Activated CD4-positive, alpha-beta T cell treated with anti-CD3 and anti-CD28 coated beads, Interleukin-2, amount 50 U/mL, for 4 hours (primary cell): Measurements from ENCODE around the gene CD1B.
"Not testable (repeated sequence)": the region's sequence is repeated elsewhere in the genome, so short reads cannot be mapped to it uniquely, and the experiment has no call there.

Source experiments
- DNase-seq, 2 experiments: peaks; one replicate each; pipeline ENCODE4 v3.0.0-alpha.2; 2020

The CD1B gene

DNA sequence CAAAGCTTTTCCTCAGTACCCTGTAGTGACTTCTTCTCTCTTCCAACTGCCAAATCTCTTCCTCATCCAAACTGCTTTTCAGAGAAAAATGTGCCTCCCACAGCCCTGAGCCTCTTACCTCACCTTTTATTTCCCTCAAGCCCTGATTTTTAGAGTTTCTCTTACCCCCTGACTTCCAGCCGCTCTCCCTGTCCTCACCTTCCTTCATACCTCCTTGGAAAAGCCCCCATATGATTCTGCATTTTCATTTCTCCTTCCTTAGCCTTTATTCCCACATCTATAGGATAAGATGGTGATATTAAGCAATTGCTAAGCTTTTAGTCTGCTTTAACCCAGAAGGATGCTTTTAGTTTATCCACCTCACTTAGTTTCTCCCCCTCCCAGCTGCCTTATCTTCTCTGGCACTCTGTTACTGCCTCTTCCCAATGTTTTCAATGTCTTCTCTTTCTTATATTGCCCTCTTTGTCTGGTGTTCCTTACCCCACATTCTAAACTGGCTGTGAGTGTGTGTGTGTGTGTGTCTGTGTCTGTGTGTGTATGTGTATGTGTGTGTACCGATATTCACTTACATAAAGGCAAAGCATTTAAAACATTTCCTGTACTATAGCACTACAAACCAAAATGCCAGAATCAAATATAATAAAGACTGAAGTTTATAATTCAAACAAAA, at the start of gene CD1B:
CD1B (minus strand) TSS at position 51 of the 670 bp plus-strand sequence. CDS start 108 bp downstream, outside the sequence.
- DNase-seq, result no peak

DNA sequence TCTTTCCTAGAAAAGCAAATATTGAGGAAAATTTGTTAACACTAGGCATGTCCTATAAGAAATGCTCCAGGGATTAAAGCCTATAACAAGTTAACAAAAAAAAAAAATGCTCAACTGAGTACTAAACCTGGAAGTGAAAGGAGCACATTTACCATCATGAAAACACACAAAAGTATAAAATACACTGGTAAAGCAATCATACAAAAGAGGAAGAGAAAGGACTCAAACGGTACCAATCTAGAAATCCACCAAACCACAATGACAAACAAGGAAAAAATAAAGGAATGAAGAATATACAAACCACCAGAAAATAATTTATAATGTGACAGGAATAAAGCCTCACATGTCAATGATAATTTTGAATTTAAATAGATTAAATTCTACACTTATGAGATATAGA, 43.5 kb upstream of the CD1B start:
- DNase-seq, result no peak

DNA sequence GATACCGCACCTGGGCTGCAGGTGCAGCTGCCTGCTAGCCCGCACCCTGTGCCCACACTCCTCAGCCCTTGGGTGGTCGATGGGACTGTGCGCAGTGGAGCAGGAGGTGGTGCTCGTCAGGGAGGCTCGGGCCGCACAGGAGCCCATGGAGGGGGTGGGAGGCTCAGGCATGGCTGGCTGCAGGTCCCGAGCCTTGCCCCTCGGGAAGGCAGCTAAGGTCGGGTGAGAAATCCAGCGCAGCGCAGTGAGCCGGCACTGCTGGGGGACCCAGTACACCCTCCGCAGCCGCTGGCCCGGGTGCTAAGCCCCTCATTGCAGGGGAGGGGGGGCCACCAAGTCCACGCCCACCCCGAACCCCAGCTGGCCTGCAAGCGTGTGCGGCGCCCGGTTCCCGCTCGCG, 42.8 kb upstream of the CD1B start:
- DNase-seq, result not testable (repeated sequence)

DNA sequence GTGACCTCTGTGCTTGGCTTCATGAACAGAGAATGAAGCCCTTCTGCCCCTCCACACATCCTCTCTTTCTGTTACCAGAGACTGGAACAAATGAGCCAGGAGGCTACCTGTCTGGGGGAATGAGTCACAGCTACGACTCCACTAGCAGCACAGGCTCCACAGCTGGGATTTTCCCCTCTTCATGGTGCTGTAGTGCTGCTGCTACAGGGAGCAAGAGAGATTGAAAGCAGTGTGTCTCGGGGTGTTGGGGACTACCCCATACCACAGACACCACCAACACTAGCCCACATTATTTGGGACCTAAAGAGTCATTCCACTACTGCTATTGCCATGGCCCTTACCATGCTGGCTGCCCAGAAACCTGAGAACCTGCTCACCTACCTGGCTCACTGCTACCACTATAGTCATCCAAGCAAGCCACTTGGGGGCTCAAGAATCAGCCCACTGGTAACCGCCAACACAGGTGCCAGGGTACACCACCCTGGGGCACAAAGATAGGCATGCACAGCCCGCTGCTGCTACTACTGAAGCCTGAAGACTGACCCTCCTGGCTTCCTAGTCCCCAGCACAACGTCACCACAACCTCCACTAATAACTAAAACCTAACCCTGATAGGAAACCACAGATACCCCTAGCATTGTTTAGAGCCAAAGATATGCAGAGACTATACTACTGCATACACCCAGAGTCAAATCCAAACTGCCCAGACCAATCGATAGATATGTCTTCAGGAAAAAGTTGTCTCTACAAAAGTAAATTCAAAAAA, 40.0 kb upstream of the CD1B start:
- no peak for DNase-seq

DNA sequence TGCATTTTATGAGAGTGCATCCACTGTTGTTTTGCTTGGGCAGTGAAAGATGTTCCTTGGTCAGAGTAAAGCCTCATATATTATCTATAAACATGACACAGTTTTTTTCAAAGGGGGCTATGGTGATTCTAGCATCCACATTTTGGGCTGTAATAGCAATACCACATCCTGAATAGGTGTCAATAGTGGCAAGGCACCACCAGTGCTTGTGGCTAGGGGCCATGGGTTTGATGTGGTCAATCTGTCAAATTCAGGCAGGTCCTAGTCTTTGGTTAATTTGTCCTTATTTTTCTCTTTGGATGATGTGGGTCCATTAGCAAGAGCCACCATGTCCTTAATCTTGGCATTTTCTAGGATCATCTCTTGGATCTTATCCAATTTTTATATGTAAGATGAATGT, 35.5 kb upstream of the CD1B start:
- no peak for DNase-seq

DNA sequence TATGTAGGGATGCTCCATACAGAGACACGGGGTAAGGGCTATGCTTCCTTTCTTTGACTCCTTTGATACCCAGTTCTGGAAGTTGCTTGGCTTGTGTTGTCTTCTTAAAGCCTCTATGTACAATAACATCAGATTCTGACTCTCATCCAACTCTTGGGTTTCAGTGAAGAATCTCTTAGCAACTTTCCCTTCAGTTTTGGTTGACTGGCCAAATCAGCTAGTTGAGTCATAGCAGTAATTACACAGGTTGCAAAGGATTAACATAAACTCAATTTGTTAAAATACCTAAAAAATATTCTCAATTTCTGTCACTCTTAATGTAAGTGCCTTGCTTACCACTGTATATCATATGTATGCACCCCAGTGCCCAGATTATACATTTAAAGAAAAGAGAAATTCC, 31.6 kb upstream of the CD1B start:
- no peak for DNase-seq

DNA sequence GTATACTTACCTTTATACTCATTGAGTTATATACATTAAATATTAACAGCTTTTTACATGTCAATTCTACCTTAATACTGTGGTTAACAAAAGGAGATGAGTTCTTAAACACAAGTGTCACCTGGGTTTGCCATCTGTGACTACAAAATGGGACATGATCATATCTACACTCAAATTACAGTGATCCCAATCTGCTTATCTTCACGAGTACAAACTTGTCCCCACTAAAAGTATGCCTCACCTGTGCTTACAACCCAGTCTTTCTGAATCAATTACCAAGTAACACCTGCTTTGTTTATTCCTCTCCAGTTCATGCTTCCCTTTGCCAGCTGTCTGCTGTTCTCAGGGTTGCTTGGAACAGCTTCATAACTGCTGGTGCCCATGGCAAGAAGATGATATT, 31.2 kb upstream of the CD1B start:
- DNase-seq, result no peak

DNA sequence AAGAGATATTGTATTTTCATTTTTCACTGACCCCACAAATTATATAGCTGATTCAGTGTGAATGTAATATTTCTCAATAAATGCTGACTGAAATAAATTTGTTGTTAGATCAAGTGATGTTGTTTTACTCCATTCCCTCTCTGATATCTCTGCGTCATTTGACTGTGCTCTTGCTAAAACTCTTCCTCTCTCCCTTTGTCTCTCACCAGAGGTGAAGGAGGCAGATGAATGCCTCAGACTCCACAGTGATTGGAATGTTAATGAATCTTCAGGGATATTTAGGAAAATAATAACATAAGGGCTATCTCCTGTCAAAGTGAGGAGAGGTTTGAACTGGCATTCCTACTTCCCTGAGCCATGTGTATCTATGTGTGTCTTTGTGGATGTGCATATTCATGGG, 26.1 kb upstream of the CD1B start:
- no peak for DNase-seq

DNA sequence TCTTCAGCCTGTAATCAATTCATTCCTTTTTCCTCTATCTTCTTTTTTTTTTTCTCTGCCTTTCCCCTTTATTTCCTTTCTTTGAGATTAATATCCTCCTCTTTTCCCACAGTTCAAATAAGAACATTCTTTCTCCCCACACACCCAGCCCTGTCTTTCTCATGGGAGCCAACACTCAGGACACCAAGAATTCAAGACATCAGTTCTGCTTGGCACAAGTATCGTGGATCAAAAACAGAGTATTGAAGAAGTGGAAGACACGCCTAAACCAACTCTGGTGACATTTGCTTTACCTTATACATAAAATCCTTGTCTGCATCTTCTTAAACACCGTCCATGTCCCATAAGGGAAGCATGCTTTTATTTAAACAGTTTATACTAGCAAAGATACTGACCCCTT, 25.3 kb upstream of the CD1B start:
- DNase-seq, result no peak

DNA sequence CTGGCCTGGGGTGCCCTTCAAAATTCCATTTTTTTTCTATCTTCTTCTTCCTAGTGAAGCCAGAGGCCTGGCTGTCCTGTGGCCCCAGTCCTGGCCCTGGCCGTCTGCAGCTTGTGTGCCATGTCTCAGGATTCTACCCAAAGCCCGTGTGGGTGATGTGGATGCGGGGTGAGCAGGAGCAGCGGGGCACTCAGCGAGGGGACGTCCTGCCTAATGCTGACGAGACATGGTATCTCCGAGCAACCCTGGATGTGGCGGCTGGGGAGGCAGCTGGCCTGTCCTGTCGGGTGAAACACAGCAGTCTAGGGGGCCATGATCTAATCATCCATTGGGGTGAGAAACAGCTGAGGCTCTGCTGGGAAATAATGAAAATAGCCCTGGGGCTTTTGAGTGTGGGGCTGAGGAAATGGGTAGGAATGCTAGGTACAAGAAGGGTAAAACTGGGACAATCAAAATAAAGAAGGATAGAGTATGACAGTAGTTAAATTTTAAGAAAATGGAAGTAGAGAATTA, 24.5 kb upstream of the CD1B start:
- no peak for DNase-seq

DNA sequence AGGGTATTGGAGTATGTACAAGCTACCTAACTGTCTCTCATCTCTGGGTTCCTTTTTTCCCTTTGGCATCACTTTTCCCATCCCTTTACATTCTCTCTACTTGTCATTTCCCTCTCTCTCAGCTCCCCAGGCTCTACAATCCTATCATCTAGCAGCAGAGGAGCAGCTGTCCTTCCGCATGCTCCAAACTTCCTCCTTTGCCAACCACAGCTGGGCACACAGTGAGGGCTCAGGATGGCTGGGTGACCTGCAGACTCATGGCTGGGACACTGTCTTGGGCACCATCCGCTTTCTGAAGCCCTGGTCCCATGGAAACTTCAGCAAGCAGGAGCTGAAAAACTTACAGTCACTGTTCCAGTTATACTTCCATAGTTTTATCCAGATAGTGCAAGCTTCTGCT, 22.9 kb upstream of the CD1B start:
- DNase-seq, result no peak

DNA sequence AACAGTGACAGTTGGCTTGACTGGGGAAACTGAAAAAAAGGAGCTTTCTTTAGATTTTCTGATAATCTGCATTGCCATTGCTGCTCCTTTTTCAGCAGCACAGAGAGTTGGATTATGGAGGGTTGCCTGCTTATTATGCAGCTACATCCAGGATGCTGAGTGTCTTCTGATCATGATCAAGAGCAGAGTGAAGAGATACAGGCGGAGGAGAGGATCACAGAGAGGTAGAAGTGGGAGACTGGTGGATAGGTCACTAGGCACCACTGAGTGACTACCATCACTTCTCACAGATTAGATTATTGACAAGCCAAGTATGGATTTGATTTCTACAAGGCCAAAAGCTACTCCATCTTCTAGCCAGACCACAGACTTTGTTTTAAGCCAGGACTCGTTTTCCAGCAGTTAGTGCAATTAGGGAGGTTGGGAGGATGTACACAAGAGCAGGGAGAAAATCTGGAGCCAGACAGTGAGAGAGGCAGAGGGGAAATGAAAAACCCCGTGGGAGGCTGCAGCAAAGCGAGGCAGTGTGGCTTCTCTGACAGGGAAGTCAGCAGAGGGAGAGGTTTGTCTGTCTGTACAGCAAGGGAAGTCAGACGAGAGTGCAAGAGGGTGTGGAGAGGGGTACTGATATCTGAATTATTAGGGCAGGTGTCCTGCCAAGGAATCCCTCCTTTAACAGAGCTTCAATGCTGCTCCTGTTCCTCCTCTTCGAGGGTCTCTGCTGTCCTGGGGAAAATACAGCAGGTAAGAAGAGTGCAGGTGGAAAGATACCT, 22.2 kb upstream of the CD1B start, which contains the start of gene CD1E:
CD1E (plus strand) TSS at position 592 of the 773 bp plus-strand sequence; CDS start at position 687, 95 bp downstream.
- no peak for DNase-seq

DNA sequence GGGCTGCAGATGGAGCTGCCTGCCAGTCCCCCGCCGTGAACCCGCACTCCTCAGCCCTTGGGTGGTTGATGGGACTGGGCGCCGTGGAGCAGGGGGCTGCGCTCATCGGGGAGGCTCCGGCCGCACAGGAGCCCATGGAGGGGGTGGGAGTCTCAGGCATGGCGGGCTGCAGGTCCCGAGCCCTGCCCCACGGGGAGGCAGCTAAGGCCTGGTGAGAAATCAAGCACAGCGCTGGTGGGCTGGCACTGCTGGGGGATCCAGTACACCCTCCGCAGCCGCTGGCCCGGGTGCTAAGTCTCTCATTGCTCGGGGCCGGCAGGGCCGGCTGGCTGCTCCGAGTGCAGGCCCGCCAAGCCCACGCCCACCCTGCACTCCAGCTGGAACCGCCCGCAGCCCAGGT, 17.6 kb upstream of the CD1B start:
- not testable (repeated sequence) for DNase-seq

DNA sequence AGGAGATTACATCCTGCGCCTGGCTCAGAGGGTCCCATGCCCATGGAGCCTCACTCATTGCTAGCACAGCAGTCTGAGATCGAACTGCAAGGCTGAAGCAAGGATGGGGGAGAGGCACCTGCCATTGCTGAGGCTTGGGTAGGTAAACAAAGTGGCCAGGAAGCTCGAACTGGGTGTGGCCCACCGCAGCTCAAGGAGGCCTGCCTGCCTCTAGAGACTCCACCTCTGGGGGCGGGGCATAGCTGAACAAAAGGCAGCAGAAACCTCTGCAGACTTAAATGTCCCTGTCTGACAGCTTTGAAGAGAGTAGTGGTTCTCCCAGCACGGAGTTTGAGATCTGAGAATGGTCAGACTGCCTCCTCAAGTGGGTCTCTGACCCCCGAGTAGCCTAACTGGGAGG, 5.1 kb upstream of the CD1B start:
- DNase-seq, result not testable (repeated sequence)

DNA sequence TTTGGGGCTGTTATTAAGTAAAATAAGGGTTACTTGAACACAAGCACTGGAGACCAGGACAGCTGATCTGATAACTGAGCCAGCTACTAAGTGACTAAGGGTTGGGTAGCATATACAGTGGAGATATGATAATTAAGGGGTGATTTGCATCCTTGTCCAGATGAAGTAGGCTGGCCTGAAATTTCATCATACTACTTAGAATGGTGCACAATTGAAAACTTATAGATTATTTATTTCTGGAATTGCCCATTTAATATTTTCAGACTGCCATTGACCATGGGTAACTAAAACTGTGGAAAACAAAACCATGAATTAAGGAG, 3.8 kb upstream of the CD1B start:
- no peak for DNase-seq

DNA sequence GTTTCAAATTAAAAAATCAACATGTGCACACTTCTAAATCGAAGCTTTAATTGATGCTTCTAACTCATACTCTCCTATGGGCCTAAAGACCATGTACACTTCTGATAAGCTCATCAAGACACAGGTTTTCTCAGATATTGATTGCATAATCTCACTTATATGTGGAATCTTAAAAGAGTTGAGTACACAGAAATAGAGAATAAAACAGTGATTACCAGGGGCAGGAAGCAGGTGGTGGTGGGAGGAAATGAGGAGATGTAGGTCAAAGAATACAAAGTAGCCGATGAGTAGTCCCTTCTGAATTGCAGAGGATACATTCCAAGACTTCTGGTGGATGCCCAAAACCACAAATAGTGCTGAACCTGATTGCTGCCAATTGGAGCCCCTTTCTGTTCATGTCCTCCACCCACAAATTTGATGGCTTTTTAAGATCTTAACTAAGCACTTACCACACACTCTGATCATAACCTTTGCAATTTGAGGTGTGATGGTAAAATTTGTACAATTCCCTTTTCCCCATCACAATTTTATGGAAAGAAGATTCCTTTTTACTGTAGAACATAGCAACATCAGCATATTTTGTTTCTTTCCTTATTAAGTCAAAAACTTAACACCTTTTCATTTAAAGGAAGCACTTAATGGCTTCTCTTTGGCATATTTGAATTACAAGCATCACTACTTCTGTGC, 3.3 kb upstream of the CD1B start:
- no peak for DNase-seq

DNA sequence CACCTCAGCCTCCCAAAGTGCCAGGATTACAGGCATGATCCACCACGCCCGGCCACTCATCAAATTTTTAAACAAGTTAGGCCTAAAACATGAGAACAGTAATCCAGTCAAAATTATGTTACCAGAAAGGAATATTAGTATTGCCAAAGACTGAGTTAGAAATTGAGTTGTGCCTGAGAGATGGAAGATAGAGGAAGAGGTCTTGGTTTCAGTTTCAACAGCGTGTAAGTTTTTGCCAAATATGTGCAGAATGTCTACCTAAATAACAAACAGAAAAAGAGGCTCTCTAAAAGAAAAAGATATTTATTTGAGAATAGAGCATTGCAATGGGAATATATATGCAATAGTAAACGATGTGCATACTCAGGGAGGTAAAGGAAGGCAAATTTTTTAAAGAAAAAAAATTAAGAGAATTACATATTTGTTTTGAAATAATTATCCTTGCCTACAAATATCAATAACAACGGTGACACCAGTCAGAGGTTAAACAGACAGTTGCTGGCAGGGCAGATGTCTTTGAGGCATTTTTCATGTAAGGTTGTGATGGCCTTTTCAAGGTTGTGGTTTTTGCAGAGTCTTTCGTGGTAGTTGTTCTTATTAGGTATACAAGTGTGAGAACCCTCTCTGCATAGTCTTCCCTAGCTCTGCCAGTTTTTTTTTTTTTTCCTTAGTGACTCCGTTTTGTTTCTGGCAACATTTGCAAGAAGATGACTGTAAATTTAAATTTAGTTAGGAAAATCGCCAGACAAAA, 2.2 kb upstream of the CD1B start:
- DNase-seq, result no peak

DNA sequence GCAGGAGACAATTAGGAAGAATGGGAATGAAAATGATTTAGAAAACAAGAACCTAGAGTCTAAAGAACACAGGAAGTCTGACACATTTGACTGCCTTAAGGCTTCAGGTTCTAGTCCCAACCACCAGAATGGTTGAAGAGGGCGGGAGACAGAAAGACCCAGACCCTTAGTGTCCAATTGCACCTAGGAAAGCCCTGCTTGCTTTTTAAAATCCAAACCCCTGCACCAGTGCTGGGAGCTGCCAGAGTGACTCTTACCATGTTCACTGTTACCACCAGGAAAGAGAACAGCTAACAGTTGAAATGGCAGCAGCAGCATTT, 265 bp downstream of the CD1B start:
- DNase-seq, result no peak

DNA sequence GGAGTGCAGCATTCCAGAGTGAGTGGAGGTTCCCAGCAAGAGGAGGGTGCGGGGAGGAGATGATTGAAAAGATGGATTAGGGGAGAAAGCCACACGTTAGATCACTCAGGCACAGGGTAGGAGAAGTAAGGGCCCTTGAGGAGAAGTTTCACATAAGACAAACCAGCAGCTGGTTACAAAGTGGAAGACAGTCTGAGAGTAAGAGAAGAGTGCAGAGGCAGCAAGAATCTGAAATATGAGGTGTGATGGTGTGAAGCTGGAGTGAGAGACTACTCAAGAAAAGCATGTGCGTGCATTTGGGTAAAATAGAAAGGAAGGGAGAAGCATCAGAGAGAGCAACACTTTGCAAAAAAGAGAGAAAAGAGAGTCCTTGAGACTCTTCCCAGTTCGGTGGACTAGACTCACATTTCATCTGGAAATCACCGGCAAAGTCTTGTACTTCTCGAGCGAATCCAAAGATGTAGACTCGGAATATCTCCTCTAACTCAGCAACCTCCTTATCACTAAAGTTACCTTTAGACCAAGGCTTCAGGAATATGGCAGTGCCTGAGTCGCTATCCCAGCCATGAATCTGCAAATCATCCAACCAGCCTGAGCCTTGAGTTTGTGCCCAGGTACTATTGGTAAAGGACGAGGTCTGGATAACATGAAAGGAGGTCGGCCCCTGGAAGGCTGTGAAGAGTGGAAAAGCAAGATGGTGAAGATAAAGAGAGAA, 783 bp downstream of the CD1B start:
- DNase-seq, result no peak

DNA sequence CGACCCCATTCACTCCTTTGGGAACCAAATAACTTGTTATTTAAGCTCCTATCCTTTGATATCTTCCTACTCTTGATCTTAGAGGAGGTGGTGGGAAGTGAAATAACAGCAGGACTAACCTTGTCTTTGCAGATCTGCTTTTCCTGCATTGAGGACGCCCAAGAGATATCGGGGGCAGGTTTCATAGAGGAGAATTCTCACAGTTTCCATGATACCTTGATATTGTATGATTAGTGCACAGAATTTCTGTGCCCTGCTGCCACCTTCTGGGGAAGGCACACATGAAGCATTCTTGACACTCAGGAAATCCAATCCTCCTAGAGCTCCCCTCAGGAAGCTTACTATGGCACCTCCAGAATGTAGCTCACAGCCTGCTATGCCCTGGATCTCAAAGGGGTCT, 1.6 kb downstream of the CD1B start:
- no peak for DNase-seq

DNA sequence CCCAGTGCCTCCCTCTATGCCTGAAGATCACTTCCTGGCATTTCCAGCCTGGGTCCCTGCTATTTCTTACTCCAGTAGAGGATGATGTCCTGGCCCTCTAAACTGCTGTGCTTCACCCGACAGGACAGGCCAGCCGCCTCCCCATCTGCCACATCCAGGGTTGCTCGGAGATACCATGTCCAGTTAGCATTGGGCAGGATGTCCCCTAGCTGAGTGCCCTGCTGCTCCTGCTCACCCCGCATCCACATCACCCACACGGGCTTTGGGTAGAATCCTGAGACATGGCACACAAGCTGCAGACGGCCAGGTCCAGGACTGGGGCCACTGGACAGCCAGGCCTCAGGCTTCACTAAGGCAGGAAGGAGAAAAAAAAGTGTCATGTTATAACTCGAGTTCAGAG, 2.0 kb downstream of the CD1B start:
- no peak for DNase-seq

DNA sequence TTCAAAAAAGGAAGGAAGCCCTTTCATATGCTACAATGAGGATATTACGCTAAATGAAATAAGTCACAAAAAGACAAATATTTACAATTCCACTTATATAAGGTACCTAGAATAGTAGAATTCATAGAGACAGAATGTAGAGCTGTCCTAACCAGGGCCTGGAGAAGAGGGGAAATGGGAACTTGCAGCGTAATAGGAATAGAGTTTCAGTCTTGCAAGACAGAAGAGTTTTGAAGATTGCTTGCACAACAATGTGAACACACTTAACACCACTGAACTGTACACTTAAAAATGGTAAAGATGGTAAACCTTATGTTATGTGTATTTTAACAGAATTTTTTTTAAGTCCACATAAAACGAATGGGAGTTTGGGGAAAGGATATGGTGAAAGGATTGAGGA, 2.9 kb downstream of the CD1B start:
- no peak for DNase-seq
